Measurements from ENCODE around the gene TLDC2.
"Not testable (repeated sequence)": the region's sequence is repeated elsewhere in the genome, so short reads cannot be mapped to it uniquely, and the experiment has no call there.

The TLDC2 gene

GRCh38 chr20:36866681-36867495, 9.1 kb upstream of the TLDC2 start:
- DNase-seq (ENCODE audit: extremely low read depth in 1 of 2, low read depth in 1 of 2) = no peak

GRCh38 chr20:36871640-36872570, 4.0 kb upstream of the TLDC2 start:
- no peak for DNase-seq (ENCODE audit: extremely low read depth in 1 of 2, low read depth in 1 of 2)

GRCh38 chr20:36872852-36873251, 3.1 kb upstream of the TLDC2 start:
- DNase-seq (ENCODE audit: extremely low read depth in 1 of 2, low read depth in 1 of 2) = no peak

GRCh38 chr20:36873498-36874189, 2.3 kb upstream of the TLDC2 start:
- DNase-seq (ENCODE audit: extremely low read depth in 1 of 2, low read depth in 1 of 2) = no peak

- DNase-seq (ENCODE audit: extremely low read depth in 1 of 2, low read depth in 1 of 2) = not testable (repeated sequence)
Observed at GRCh38 chr20:36875093-36875492, 845 bp upstream of the TLDC2 start.

GRCh38 chr20:36876473-36876833, 515 bp downstream of the TLDC2 start:
- DNase-seq (ENCODE audit: extremely low read depth in 1 of 2, low read depth in 1 of 2) = no peak

- DNase-seq (ENCODE audit: extremely low read depth in 1 of 2, low read depth in 1 of 2) = no peak
Observed at GRCh38 chr20:36878941-36879340, 3.0 kb downstream of the TLDC2 start.

GRCh38 chr20:36880741-36881250, 4.9 kb downstream of the TLDC2 start:
- DNase-seq (ENCODE audit: extremely low read depth in 1 of 2, low read depth in 1 of 2) = no peak

- DNase-seq (ENCODE audit: extremely low read depth in 1 of 2, low read depth in 1 of 2) = no peak
Observed at GRCh38 chr20:36881331-36881730, 5.4 kb downstream of the TLDC2 start.

- no peak for DNase-seq (ENCODE audit: extremely low read depth in 1 of 2, low read depth in 1 of 2)
Observed at GRCh38 chr20:36881888-36882287, 6.0 kb downstream of the TLDC2 start.

- no peak for DNase-seq (ENCODE audit: extremely low read depth in 1 of 2, low read depth in 1 of 2)
Observed at GRCh38 chr20:36883977-36884535, 8.1 kb downstream of the TLDC2 start.

- no peak for DNase-seq (ENCODE audit: extremely low read depth in 1 of 2, low read depth in 1 of 2)
Observed at GRCh38 chr20:36885356-36885755, 9.4 kb downstream of the TLDC2 start.

GRCh38 chr20:36886859-36887751, 11.2 kb downstream of the TLDC2 start:
- peak; percentile 46 to 64 for DNase-seq (ENCODE audit: extremely low read depth in 1 of 2, low read depth in 1 of 2)

GRCh38 chr20:36887752-36888090, 11.8 kb downstream of the TLDC2 start:
- no peak for DNase-seq (ENCODE audit: extremely low read depth in 1 of 2, low read depth in 1 of 2)

- DNase-seq (ENCODE audit: extremely low read depth in 1 of 2, low read depth in 1 of 2) = no peak
Observed at GRCh38 chr20:36888880-36889516, 13.1 kb downstream of the TLDC2 start.

- DNase-seq (ENCODE audit: extremely low read depth in 1 of 2, low read depth in 1 of 2) = no peak
Observed at GRCh38 chr20:36890586-36890985, 14.6 kb downstream of the TLDC2 start.

- no peak for DNase-seq (ENCODE audit: extremely low read depth in 1 of 2, low read depth in 1 of 2)
Observed at GRCh38 chr20:36891211-36891610, 15.3 kb downstream of the TLDC2 start.

GRCh38 chr20:36893801-36894200, 17.9 kb downstream of the TLDC2 start:
- DNase-seq (ENCODE audit: extremely low read depth in 1 of 2, low read depth in 1 of 2) = no peak

- DNase-seq (ENCODE audit: extremely low read depth in 1 of 2, low read depth in 1 of 2) = no peak
Observed at GRCh38 chr20:36895036-36895435, 19.1 kb downstream of the TLDC2 start.
